SK-N-SH (cell line): ENCODE results near the gene CDH13. TPM values are rescaled to one million over a fixed set of nuclear protein-coding genes. Genes with fewer than 3 reads are reported as not detected.
A peak's percentile ranks its signal among the peaks of the same experiment; 100 is the strongest.

Experiments used
- CTCF ChIA-PET: fragments of 300-600, 350-600 bp; formaldehyde crosslinking; extraction: SDS; loops from one replicate; lab custom pipeline; 2021; lab: Yijun Ruan, JAX
- POLR2A ChIA-PET: fragments of 350-600 bp; sonication (Branson Sonifier 250); formaldehyde crosslinking; extraction: SDS; loops from one replicate; lab custom pipeline; 2020; ENCODE audit warnings: antibody characterized with exemption, inconsistent platforms; lab: Yijun Ruan, JAX
- DNase-seq: peaks from one replicate; pipeline ENCODE4 v3.0.0; 2012
- H2AFZ ChIP-seq: fragments of 200-600 bp; sonication (generic); 2 replicates; pipeline ENCODE4 v1.8.1; 2016; ENCODE audit warnings: antibody characterized with exemption, mild to moderate bottlenecking, low read depth
- H3F3A ChIP-seq: fragments of 200-600 bp; sonication (generic); replicated peaks from 2 replicates; pipeline ENCODE3; 2016; ENCODE audit warnings: antibody characterized with exemption, mild to moderate bottlenecking; ENCODE audit not compliant: insufficient read depth
- H3K27ac ChIP-seq, 2 experiments: fragments of 200-500 bp in 1 of 2; fragments of 200-600 bp in 1 of 2; sonication (Bioruptor generic) in 1 of 2; sonication (generic), shearing (Covaris generic) in 1 of 2; 2 replicates each; pipeline versions ENCODE4 v1.5.1 to v1.6.1; 2014 to 2016; ENCODE audit warnings: low read depth in 2 of 2, inconsistent platforms in 1 of 2, low read length in 1 of 2, mild to moderate bottlenecking in 1 of 2, mixed read lengths in 1 of 2
- H3K27me3 ChIP-seq: fragments of 200-600 bp; sonication (generic), shearing (Covaris generic); 2 replicates; pipeline ENCODE4 v1.6.1; 2016; ENCODE audit warnings: mixed run types; ENCODE audit not compliant: insufficient read depth
- H3K36me3 ChIP-seq, 2 experiments: fragments of 200-500 bp in 1 of 2; fragments of 200-600 bp in 1 of 2; sonication (Bioruptor generic) in 1 of 2; sonication (generic) in 1 of 2; replicated peaks in 1 of 2; 2 replicates each; pipeline versions ENCODE3 to v1.5.1; 2014 to 2016; ENCODE audit warnings: low read length in 1 of 2, mild to moderate bottlenecking in 1 of 2; ENCODE audit not compliant: insufficient read depth in 2 of 2, control insufficient read depth in 1 of 2
- H3K4me1 ChIP-seq, 2 experiments: fragments of 200-500 bp in 1 of 2; fragments of 200-600 bp in 1 of 2; sonication (Bioruptor generic) in 1 of 2; sonication (generic), shearing (Covaris generic) in 1 of 2; 2 replicates each; pipeline versions ENCODE4 v1.5.1 to v1.6.1; 2014 to 2016; ENCODE audit warnings: low read depth in 1 of 2, low read length in 1 of 2, mixed run types in 1 of 2; ENCODE audit not compliant: insufficient read depth in 2 of 2, control insufficient read depth in 1 of 2
- H3K4me2 ChIP-seq: fragments of 200-600 bp; sonication (generic), shearing (Covaris generic); 2 replicates; pipeline ENCODE4 v1.6.1; 2017; ENCODE audit warnings: mixed run types
- H3K4me3 ChIP-seq, 2 experiments: fragments of 200-500 bp in 1 of 2; fragments of 200-600 bp in 1 of 2; sonication (Bioruptor generic) in 1 of 2; sonication (generic), shearing (Covaris generic) in 1 of 2; 2 replicates each; pipeline versions ENCODE4 v1.5.1 to v1.8.1; 2014 to 2016; ENCODE audit warnings: low read depth in 2 of 2, inconsistent platforms in 1 of 2, low read length in 1 of 2, mild to moderate bottlenecking in 1 of 2, mixed read lengths in 1 of 2, moderate library complexity in 1 of 2
- H3K79me2 ChIP-seq: fragments of 200-600 bp; sonication (generic); 2 replicates; pipeline ENCODE4 v1.8.1; 2017; ENCODE audit warnings: mild to moderate bottlenecking; ENCODE audit not compliant: insufficient read depth
- H3K9ac ChIP-seq: fragments of 200-600 bp; sonication (generic); 2 replicates; pipeline ENCODE4 v1.6.1; 2017; ENCODE audit warnings: mixed run types
- H3K9me2 ChIP-seq: fragments of 200-600 bp; sonication (generic); 2 replicates; pipeline ENCODE4 v1.6.1; 2017; ENCODE audit warnings: mixed run types
- H3K9me3 ChIP-seq: fragments of 200-600 bp; sonication (generic); 2 replicates; pipeline ENCODE4 v1.6.1; 2017; ENCODE audit warnings: mixed run types, mild to moderate bottlenecking, moderate library complexity
- H4K20me1 ChIP-seq: fragments of 200-600 bp; sonication (generic); 2 replicates; pipeline ENCODE4 v1.6.1; 2017; ENCODE audit warnings: mild to moderate bottlenecking, mixed run types; ENCODE audit not compliant: insufficient read depth
- FOSL2 ChIP-seq: IDR thresholded peaks from 2 replicates; pipeline ENCODE4 v1.4.0; 2012; ENCODE audit warnings: low read depth, mild to moderate bottlenecking, moderate library complexity, borderline replicate concordance
- FOXM1 ChIP-seq: IDR thresholded peaks from 2 replicates; pipeline ENCODE4 v1.4.0; 2012; ENCODE audit warnings: low read depth, mild to moderate bottlenecking
- GATA2 ChIP-seq: sonication (generic); formaldehyde crosslinking; IDR thresholded peaks from 2 replicates; pipeline ENCODE4 v1.5.0; 2020; ENCODE audit warnings: mild to moderate bottlenecking, missing genetic modification reagents
- MXI1 ChIP-seq: IDR thresholded peaks from 2 replicates; pipeline ENCODE4 v1.6.1; 2012; ENCODE audit warnings: mild to moderate bottlenecking, low read depth, low read length, improper control_type of control experiment
- RFX5 ChIP-seq: IDR thresholded peaks from 2 replicates; pipeline ENCODE4 v1.6.1; 2012; ENCODE audit warnings: mild to moderate bottlenecking, improper control_type of control experiment, low read length
- TAF1 ChIP-seq: IDR thresholded peaks from 2 replicates; pipeline ENCODE4 v1.6.1; 2012; ENCODE audit warnings: low read depth, mild to moderate bottlenecking, low read length, moderate library complexity, borderline replicate concordance
- TCF12 ChIP-seq: IDR thresholded peaks from 2 replicates; pipeline ENCODE4 v1.4.0; 2012
- WGBS: methylation state at CpG from one replicate; pipeline ENCODE4 v1.1.6; 2017; ENCODE audit warnings: low lambda C conversion rate; 5-methylcytosine and 5-hydroxymethylcytosine counted together
- polyA plus RNA-seq, 3 experiments: library from polyadenylated mRNA; depleted of rRNA; stranded (reverse); fragments of >200 nt; gene quantifications; 2 replicates each; pipeline ENCODE4 v1.2.3, GENCODE V29; 2012
- TF ChIP-seq, protein P1 (sequence below): IDR thresholded peaks from 2 replicates; pipeline ENCODE4; 2012

CDH13 gene
- polyA plus RNA-seq, 1 of the 3 experiments (the other 2 are of a cell fraction) = 93.0 TPM

DNA sequence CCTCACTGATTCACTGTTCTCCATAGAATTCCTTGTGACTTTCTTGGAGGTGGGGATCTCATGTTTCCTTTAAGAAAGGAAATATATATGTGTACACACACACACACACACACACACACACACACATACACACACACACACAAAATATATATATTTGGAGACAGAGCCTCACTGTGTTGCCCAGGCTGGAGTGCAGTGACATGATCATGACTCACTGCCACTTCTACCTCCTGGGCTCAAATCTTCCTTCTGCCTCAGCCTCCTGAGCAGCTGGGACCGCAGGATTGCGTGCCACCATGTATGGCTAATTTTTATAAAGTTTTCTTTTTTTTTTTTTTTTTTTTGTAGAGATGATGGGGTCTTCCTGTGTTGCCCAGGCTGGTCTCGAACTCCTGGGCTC lies 45.9 kb downstream of the CDH13 start:
- no peak for DNase-seq
- 41% methylated on average over 3 of the region's 3 CpGs for WGBS
- ChIA-PET POLR2A (no interaction called here), CTCF (no interaction called here)
- Histone ChIP-seq H3F3A (peaks cover 8% of the 10 kb centered on the region), H3K9me2 (no peaks in the 10 kb centered on the region), H3K9ac (no peak overlapping the region), H3K27ac (no peak overlapping the region), H2AFZ (no peak overlapping the region), H3K9me3 (no peaks in the 10 kb centered on the region), H3K4me2 (no peak overlapping the region), H3K4me1 (no peaks in the 10 kb centered on the region), H4K20me1 (no peaks in the 10 kb centered on the region), H3K36me3 (no peaks in the 10 kb centered on the region), H3K79me2 (peaks cover 22% of the 10 kb centered on the region), H3K27me3 (no peaks in the 10 kb centered on the region), H3K4me3 (no peak overlapping the region)
- TF ChIP-seq FOSL2 (0 out of 2 replicates have a peak, but pooled peaks have one; percentile 18), GATA2 (CRISPR knock-in tag) (no peak), FOXM1 (no peak)

DNA sequence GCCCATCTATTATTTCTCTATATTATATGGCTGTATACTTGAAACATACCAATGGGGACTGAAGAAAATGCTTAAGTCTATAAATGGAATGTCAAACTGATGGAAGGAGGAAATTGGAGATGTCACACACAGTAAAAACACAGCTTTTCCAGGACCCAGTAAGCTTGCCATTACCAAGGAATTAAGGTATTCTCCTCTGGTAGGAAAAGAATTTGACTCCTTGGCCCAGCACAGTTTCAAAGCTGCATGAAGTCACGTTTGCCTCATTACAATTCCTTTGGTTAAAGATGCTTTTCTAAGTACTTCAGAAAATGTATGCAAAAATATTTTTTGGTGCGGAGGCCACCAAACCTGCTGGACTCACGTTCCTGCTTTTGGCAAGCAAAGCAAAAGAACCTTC lies 48.5 kb downstream of the CDH13 start:
- Histone ChIP-seq H4K20me1 (no peaks in the 10 kb centered on the region), H3K4me1 (no peaks in the 10 kb centered on the region), H2AFZ (no peak overlapping the region), H3K27me3 (no peaks in the 10 kb centered on the region), H3F3A (peaks cover 8% of the 10 kb centered on the region), H3K4me3 (no peak overlapping the region), H3K27ac (peak overlapping the region; percentile 38 to 40; a peak in 3 of 4 replicates), H3K9me2 (no peaks in the 10 kb centered on the region), H3K36me3 (no peaks in the 10 kb centered on the region), H3K79me2 (peaks cover 29% of the 10 kb centered on the region), H3K9me3 (no peaks in the 10 kb centered on the region), H3K4me2 (0 out of 2 replicates have a peak overlapping the region, but pooled peaks have one; percentile 11), H3K9ac (no peak overlapping the region)
- TF ChIP-seq FOXM1 (no peak), MXI1 (no peak), RFX5 (no peak), TCF12 (0 out of 2 replicates have a peak, but pooled peaks have one; percentile 9)
- TF ChIP-seq, protein P1, sequence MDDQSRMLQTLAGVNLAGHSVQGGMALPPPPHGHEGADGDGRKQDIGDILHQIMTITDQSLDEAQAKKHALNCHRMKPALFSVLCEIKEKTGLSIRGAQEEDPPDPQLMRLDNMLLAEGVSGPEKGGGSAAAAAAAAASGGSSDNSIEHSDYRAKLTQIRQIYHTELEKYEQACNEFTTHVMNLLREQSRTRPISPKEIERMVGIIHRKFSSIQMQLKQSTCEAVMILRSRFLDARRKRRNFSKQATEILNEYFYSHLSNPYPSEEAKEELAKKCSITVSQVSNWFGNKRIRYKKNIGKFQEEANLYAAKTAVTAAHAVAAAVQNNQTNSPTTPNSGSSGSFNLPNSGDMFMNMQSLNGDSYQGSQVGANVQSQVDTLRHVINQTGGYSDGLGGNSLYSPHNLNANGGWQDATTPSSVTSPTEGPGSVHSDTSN = 0 out of 2 replicates have a peak, but pooled peaks have one; percentile 20
- ChIA-PET POLR2A (no interaction called here), CTCF (no interaction called here)
- 55% methylated on average over 3 of the region's 3 CpGs for WGBS
- no peak for DNase-seq

DNA sequence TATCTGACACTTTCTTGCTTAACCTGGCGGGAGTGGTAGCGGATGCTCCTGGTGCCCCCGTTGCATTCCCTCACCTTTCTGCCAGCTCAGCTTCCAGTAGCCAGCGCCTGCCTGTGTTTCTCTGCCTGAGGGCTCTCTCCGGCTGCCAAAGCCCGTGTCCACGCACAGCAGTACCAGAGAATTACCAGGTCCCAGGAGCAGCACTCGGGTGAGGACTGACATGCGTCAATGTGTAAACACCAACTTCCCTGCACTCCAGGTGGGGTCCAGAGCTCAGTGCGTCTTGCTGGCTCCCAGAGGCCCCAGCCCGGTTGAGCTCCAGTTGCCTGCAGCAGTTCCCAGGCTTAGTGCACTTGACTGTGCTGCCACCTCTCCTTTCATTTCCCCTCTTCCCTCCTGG lies 54.8 kb downstream of the CDH13 start:
- CTCF ChIA-PET = interaction anchor here (1.2 kb wide), 1 partner anchor 10 kb away, joined by 3 read pairs; no protein-coding TSS in a partner anchor
- Histone ChIP-seq H2AFZ (no peak overlapping the region), H3F3A (no peaks in the 10 kb centered on the region), H4K20me1 (no peaks in the 10 kb centered on the region), H3K4me3 (no peak overlapping the region), H3K27me3 (no peaks in the 10 kb centered on the region), H3K4me1 (no peaks in the 10 kb centered on the region), H3K79me2 (peaks cover 18% of the 10 kb centered on the region), H3K27ac (no peak overlapping the region), H3K4me2 (no peak overlapping the region), H3K9me2 (no peaks in the 10 kb centered on the region), H3K9ac (no peak overlapping the region), H3K36me3 (no peaks in the 10 kb centered on the region), H3K9me3 (no peaks in the 10 kb centered on the region)
- 49% methylated on average over 10 of the region's 11 CpGs for WGBS
- POLR2A ChIA-PET = no interaction called here
- TF ChIP-seq TAF1 (no peak), MXI1 (no peak)
- no peak for DNase-seq
